ENCODE data around the gene SMIM13.
A peak's percentile ranks its signal among the peaks of the same experiment; 100 is the strongest.

The SMIM13 gene

DNA sequence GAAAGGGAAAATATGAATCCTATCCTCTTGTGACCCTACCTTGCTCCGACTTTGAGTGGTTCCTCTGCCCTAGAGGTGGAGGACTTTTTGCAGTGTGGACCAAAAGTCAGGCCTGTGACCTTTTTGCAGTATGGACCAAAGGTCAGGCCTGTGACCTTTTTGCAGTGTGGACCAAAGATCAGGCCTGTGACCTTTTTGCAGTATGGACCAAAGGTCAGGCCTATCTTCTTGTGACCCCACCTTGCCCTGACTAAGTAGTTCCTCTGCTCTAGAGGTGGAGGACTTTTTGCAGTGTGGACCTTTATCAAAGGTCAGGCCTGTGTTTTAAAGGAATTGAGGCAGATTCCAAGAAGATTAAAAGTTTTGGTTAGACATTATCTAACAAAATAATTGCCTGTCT, 28.7 kb downstream of the SMIM13 start:
- DNase-seq (ENCODE audit: low read depth) = no peak

DNA sequence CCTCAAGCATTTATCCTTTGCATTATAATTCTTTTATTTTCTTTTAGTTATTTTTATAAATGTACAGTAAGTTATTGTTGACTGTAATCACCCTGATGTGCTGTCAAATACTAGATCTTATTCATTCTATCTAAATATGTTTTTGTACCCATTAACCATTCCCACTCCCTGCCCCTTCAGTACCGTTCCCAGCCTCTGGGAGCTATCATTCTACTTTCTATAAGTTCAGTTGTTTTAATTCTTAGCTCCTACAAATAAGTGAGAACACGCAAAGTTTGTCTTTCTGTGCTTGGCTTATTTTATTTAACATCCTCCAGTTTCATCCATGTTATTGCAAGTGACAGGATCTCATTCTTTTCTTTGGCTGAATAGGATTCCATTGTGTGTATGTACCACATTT, 30.3 kb downstream of the SMIM13 start:
- DNase-seq (ENCODE audit: low read depth) = no peak

DNA sequence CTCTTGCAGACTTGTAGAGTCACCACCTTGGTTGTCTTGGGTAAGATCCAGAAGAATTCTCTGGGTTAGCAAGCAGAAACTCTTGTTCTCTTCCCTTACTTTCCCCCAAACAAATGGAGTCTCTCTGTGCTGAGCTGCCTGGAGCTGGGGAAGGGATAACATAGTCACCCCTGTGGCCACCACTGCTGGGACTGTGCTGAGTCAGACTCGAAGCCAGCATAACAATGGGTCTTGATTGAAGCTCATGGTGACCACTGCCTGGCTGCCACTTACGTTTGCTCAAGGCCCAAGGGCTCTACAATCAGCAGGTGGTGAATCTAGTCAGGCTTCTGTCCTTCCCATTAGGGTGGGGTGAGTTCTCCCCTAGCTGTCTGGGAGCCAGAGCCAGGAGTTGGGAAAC, 33.2 kb downstream of the SMIM13 start:
- DNase-seq (ENCODE audit: low read depth) = no peak

DNA sequence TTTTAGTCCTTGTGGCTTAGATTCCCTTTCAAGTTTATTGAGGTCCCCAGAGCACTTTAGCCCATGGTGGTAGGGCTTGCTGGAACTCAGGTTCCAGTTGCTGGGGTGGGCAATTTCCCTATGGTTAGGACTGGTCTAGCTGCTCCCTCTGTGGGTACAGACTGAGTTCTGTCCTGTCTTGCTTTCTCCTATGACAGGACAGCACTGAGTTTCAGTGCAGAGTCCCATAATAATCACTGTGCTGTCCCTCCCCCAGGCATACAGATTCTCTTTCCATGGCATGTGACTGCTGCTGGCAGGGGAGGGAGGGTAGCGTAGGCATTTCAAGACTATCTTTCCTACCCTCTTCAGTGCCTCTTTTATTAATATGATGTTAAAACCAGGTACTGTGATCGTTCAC, 35.0 kb downstream of the SMIM13 start:
- no peak for DNase-seq (ENCODE audit: low read depth)

DNA sequence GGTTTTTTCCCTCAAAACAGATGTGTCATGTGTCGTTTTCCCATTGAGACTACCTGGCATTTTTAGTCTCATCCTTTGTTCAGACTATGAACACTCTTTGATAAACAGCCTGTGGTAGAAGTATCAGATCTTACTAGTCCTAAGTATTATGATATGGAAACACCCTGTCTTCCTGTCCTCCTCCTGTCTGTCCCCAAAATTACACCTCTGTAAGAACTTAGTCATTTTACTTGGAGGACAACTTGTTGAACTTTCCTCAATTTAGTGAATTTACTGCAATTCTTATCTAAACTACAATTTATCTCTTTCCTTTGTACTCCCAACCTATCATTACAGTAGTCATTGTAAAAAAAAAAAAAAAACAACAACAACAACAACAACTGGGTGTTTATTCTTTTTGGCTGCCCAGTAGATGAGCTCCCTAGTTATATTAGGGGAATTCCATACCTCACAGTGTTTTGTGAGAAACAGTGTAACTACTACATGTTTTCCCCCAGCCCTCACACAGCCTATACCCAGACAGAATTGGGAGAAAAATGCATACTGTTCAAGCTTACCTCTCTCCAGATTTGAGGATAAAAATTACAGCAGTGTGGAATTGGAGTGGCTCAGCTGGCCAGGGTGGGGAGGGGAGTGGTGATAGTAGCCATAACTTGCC, 36.4 kb downstream of the SMIM13 start:
- no peak for DNase-seq (ENCODE audit: low read depth)

DNA sequence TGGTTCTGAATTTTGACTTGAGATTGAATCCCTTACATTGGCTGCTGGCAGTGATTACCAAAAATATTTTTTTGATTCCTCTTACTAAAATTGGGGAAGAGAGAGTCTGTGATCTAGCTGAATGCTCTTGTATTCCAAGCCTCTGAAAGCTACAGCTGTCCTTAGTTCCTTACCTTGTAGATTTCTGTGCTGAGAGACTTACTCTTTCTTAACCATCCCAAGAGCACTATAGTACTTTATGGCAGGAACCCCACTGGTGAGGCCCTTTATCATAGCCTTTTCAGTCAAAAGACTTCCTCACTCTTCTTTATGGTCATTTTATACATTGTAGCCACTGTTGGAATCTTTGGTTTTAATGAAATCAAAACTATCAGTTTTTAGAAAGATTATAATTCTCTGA, 37.0 kb downstream of the SMIM13 start:
- no peak for DNase-seq (ENCODE audit: low read depth)

DNA sequence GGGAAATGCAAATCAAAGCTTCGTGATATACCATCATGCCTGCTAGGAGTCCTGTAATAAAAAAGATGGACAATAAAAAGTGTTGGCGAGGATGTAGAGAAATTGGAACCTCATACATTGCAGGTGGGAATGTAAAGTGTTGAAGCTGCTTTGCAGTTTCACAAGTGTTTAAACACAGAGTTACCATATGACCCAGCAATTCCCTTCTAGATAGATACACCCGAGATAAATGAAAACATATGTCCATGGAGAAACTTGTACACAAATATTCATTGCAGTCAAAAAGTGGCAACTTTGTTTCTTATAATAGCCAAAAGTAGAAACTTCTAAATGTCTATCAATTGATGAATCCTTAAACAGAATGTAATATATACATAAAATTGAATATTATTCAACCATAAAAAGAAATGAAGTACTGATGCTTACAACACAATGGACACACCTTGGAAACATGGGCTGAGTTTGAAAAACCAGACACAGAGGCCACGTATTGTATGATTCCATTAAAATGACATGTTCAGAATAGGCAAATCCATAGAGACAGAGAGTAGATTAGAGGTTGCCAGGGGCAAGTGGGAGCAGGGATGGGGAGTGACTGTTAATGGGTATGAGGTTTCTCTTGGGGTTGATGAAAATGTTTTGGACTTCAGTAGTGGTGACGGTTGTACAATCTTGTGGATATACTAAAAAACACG, 38.7 kb downstream of the SMIM13 start:
- no peak for DNase-seq (ENCODE audit: low read depth)

DNA sequence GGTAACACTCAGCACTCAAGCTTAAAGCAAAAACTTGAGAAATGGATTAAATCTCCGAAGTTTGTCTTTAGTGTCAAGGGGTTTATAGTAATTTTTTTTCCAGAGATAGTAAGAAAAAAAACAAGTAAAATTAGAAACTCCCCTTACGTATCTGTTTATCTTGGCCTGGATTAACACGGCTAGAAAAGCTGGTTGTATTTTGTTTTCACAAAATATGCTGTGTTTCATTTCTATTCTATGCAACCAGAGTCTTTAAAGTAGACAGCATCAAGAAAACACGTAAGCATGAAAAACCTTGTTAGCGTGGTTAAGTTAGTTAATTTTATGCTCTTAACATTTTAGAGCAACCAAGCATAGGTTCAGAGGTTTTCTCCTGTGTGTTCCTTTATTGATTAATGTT, 39.6 kb downstream of the SMIM13 start:
- no peak for DNase-seq (ENCODE audit: low read depth)

DNA sequence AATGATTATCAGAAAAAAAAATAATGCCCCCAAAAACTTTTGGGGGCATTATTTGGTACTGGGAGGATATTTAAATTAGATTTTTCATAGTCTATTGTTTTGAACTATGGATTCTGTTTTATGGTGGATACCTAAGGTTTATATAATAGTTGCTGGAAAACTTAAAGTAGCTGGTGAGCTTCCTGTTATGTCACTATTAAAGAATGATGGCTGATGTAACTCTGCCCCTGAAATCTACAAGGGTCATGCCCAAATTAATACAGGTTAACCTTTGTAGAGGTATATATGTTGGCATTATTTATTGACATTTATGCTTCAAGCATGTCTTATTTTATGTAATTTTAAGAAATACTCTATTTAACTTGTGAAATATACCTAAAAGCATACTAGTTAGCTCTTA, 43.2 kb downstream of the SMIM13 start:
- no peak for DNase-seq (ENCODE audit: low read depth)

DNA sequence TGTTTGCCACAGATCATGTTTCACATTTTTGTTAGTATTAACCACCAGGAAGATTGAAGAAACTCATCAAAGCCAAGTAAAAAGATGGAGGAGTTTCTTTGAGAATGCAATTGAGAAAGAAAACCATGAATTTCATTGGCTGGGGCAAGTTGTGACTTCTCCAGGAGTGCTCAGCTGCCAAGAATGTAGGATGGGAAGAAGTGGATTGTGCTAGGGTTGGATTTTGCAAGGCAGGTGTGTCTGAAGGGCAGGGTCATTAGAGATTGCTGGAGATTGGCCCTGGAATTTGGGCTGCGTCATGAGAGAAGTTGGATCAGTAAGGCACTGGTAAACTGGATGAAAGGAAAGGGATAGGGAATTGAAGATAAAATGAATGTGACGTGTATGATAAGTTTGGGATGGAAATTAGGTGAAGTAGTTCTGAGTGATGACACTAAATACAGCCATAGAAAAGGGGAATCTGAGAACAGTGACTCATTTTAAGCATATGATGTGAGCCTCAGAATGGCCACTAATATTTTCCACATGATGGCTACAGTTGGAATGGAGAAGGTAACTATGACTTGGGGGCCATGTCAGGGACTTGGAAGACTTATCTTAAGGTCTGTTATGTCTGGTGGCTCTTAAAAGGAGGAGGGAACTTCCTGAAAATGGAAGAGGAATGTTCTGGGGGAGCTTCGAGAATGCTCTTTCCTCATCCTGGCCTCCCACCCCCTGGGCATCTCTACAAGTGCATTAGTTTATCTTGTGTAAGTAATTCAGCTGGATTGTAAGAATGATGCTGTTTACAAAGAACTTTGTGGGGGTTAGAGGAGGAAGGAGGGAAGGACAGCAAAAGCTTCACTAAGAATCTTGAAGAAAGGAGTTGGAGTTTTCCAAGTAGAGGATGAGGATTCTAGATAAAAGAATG, 45.7 kb downstream of the SMIM13 start:
- DNase-seq (ENCODE audit: low read depth) = no peak

DNA sequence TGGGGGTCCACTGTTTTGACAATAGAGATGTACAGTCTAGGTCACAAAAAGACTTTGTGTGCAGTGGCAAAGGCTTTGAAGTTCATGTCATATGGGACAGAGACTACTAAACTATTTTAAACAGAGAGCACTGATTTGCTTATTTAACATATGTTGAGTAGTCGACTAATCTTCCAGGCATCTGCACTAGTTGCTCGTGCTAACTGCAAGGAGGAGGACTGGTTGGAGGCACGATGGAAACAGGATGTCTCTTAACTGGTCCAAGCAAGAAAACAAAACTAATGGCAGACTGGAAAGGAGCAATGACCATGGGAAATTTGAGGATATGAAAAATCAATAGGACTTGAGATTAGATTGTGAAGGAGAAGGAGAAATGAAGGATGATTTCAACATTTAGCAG, 46.4 kb downstream of the SMIM13 start:
- no peak for DNase-seq (ENCODE audit: low read depth)

DNA sequence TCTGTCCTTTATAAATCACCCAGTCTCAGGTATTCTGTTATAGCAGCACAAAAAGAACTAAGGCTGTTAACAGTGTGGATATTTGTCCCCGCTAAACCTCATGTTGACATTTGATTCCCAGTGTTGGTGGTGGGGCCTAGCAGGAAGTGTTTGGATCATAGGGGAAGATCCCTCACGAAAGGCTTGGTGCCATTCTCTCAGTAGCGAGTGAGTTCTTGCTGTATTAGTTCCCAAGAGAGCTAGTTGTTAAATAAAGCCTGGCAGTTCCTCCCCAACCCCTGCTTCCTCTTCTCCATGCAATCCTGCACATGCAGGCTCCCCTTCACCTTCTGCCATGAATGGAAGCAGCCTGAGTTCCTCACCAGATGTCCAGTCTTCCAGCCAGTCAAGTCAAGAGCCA, 47.7 kb downstream of the SMIM13 start:
- no peak for DNase-seq (ENCODE audit: low read depth)

DNA sequence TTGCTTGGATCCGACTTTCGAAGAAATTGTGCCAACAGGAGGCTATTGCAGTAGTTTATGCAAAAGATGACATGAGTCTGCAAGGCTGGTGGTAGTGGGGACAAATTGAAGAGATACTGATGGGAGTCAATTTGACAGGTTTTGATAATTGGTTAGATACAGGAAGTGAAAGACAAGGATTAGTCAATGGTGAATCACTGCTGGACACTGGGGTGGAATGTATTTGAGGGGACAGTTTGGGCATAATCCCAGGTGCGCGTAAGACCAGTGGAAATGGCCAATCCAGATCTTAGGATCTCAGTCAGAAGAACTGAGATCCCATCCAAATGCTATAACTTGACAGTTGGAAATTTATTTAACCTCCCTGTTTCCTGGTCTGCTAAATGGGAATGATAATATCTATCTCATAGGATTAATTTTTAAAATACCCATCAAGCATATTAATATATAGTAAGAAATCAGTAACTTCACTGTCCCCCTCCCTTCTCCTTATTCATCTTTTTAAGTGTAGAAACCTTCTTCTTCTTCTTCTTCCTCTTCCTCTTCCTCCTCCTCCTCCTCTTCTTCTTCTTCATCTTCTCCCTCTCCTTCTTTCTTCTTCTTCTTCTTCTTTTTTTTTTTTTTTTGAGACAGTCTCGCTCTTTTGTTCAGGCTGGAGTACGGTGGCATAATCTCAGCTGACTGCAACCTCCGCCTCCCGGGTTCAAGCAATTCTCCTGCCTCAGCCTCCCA, 48.8 kb downstream of the SMIM13 start:
- DNase-seq (ENCODE audit: low read depth) = no peak

DNA sequence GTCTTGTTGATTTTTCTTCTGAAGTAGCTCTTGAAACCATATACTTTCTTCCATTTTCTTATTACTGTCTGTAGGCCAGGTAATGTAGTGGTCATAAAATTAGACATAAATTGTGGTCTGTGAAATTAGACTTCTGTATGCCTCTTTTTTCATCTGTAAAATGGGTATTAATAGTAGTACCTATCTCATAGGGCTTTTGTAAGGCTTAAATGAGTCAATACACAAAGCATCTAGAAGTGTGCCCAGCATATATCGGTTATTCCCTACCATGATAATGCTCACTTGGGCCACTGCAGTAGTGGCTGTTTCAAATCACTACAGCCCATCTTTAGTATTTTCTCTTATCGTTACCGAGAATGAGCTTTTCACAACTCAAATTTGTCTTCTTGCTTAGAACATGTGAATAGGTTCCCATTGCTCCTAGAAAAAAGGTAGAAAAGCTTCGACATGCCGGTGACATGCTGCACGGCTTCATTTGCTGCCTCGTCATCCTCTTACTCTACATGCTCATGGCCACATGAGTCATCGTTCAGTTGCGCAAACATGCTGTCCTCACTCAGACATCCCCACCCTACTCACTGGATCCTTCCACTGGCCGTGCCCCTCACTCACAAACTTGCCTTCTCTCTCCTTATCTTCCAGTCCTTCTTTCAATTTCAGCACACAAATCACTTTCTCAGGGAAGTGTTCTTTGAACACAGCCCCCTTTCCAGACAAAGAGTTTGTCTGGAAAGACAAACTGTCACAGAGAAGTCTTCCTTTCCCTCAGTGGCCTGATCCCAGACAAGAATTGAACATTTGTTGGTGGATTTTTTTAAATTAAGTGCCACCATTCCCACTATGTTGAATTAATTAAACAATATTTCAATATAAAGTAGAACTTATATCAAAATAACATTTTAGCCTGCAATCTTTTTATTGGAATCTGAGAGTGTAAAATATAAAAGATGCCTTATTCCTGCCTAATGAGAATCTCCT, 50.0 kb downstream of the SMIM13 start:
- DNase-seq (ENCODE audit: low read depth) = no peak

DNA sequence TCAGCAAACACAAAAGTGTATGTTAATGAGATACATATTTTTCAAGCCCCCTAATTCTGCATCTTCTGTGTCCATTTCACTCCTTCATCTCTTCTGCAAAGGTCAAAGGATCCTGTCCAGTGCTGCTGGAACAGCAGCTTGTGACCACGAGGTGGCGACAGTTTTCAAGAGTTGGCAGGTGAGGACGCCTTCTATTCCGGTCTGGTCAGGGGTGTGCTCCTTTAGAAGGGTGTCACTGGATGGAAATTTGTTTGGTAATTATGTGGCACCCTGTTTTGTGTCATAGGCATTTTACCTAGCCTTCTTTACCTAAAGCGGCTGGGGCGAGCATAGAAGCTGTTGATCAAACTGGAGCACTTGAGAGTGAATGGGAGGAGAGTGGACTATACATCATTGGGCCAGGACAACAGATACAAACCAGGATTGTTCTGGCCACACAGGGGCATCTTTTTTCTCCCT, 50.8 kb downstream of the SMIM13 start:
- peak; percentile 49 for DNase-seq (ENCODE audit: low read depth)

DNA sequence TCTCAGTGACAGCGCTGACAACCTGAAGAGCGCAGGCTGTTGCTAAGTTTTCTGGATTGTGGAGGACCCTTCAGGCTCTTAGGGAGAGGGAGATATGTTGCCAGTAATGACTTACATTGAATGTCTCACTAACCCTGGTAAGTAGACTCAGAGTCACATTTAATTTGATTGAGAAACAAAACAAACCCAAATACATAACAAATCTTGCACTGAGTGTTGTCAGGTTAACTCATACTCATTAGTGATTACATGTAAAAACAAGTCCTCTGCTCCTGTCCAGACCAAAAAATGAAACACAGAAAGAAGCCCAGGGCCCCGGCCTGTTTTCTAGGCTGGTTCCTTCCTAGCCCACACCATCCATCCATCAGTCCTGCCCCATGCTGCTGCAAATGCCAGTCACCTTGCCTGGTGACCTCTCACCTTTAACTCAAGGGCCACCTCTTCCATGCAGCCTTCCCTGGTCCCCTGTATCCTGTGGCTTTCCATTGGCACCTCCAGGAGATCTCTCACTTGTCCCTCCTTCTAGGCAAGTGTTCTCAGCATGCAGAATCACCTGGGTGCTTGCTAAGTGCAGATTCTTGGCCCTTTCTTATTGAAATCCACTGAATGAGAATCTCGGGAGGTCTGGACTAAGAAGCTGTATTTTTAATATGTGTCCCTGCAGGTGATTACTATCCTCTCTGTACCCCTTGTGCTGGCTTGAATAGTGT, 52.6 kb downstream of the SMIM13 start:
- no peak for DNase-seq (ENCODE audit: low read depth)

DNA sequence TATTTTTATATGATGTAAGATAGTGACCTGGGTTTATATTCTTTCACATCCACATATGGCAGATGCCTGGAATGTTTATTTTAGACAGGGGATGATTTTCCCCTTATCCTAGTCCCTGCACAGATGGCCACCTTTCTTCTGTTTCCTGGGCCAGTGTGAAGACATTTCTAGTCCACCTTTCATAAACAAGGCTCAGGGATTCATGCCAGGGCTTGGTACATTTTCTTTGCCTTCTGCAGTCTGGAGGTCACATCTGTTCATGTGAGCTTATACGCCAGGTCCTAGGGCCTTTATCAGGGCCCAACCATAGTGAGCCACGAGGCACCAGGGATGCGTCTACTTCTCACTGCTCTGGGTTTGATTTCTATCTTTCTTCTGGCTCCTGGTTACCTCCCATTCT, 55.9 kb downstream of the SMIM13 start:
- DNase-seq (ENCODE audit: low read depth) = no peak

DNA sequence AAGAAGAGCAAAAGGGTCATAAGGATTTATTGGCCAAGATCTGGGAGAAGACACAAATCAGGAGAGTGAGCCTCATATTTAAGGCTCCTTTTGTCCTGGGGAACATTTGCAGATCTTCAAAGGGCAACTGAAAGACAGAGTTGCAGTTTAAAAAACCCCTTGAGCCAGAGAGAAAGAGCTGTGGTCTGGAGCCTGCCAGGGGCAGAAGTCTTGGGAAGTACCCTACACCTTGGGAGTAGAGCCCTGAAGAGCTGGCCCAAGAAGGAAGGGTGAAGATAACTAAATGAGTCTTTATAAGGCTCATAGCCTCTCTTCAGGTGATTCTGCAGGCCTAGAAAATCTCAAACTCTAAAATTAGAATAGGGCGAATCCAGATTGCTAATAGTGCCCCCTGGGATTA, 57.9 kb downstream of the SMIM13 start:
- no peak for DNase-seq (ENCODE audit: low read depth)

DNA sequence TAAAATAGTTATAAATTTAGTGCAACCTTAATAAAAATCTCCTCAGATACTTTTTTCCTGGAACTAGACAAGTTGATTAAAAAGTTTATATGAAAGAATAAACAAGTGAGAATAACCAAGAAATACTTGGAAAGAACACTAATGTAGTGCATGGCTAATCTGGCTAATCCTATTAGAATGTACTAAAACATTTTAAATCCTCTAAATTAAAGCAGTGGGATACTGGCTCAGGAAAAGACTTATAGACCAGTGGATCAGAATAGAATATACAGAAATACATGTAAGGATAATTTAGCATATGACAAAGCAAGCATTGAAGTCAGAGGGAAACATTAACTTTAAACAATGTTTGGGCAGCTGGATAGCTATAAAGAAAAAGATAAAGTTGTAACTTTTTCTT, 58.9 kb downstream of the SMIM13 start:
- DNase-seq (ENCODE audit: low read depth) = no peak

DNA sequence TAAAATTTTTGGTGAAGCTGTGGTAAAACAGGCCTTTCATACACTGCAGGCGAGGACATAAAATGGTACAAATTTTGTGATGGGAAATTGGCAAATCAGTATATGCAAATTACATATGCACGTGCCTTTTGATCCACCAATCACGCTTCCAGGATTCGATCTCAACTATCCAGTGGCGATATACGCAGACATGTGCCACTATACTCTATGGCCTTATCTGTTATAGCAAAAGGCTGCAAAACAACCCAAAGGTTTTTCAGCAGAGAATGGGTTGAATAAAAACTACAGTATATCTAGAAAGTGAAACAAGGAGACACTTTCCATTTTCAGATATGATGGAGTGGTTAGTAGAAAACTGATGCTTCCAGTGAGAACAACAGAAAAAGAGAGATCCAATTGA, 59.8 kb downstream of the SMIM13 start:
- no peak for DNase-seq (ENCODE audit: low read depth)
